T-helper 1 cell treated with Interleukin-12 subunit alpha and Interleukin-12 subunit beta and Interleukin-4 antibody, amounts not matched to agents 30 ng/mL and 1 ng/mL, for 36 hours (primary cell): ENCODE data around the gene GZMM. TPM values are rescaled to one million over a fixed set of nuclear protein-coding genes. Genes with fewer than 3 reads are reported as not detected.

ENCODE experiments used
- intact Hi-C: fragments of 100-400 bp; cut with micrococcal nuclease; formaldehyde crosslinking; loops from one replicate; pipeline ENCODE4 v1.15.1; 2024
- total RNA-seq: library from RNA; stranded (reverse); gene quantifications from 2 replicates; pipeline ENCODE4 v1.2.3, GENCODE V29; 2022

The GZMM gene
- total RNA-seq, 1 donor from 2014 or later, result 84.1 TPM

DNA sequence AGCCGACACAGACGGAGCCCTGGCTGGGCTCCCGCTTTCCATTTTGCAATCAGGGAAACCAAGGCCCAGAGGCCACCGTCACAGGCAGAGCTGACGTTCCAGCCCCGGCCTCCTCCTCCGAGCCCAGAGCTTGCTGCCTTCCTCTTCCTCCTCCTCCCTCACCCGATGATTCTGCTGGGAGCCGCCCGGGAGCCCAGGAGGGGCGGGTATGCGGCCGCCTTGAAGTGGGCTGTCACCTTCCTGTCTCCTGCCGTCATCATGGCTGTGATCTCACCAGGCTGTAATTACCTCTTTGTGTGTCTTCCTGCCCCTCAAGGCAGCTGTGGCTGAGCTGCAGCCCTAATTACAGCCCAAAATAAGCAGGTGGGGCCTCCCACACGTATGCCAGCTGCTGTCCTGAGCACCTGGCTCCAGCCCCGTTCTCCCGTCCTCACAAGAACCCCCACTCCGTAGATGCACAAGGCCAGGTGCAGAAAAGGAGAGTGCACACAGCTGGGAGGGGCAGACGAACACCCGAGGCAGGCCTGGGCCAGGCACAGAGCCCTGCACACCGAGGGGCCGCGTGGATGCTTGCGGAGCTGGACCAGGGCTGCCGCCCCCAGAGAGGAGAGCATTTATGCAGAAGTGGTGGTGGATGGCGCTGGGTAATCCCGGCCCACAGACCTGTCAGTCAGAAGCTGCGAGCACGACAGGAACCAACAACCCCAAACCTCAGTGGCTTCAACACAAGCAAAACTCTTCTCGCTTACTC lies 32.6 kb upstream of the GZMM start:
- intact Hi-C loops, result loop anchor here (1.0 to 5.0 kb wide), 5 partner anchors 20 to 244 kb away; partner anchors contain the start of genes BSG, CDC34 and MIER2

DNA sequence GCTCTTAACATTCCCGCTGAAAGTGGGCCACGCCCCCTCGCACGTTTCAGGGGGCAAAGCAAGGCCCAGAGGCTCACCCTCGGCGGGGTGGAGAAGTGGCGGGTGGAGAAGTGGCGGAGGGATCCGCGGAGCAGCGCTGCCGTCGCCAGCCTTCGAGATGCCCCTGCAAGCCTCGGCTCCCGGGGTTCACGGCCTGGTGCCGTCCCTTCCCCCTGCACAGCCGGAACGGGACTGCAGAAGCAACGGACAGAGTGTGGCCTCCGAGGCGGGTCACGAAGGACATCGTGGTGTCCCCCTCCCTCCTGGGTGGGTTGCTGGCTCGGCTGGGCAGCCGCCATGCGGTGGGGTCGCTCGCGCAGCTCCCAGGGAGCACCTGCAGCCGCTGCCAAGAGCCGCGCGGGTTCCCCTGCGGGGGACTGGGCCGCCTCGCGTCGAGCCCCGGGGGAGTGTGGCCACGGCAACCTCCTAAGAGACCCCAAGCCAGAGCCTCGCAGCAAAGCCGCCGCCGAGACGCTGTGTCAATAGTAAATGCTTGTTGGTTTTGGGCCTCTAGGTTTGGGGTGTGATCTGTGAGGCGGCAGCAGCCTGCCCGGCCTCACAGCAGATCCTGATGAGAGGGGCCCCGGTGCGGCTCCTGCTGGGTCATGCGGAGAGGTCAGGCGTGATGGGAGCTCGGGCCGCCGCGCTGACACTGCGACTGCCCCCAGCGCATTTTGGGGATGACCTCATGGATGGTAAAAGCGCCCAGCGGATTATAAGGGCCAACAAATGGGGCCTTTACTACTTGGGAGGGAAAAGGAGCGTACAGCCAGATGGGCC lies 31.1 kb upstream of the GZMM start:
- intact Hi-C loops, result loop anchor here (5.0 kb wide), 1 partner anchor 170 kb away; the partner anchor contains the start of gene MIER2

DNA sequence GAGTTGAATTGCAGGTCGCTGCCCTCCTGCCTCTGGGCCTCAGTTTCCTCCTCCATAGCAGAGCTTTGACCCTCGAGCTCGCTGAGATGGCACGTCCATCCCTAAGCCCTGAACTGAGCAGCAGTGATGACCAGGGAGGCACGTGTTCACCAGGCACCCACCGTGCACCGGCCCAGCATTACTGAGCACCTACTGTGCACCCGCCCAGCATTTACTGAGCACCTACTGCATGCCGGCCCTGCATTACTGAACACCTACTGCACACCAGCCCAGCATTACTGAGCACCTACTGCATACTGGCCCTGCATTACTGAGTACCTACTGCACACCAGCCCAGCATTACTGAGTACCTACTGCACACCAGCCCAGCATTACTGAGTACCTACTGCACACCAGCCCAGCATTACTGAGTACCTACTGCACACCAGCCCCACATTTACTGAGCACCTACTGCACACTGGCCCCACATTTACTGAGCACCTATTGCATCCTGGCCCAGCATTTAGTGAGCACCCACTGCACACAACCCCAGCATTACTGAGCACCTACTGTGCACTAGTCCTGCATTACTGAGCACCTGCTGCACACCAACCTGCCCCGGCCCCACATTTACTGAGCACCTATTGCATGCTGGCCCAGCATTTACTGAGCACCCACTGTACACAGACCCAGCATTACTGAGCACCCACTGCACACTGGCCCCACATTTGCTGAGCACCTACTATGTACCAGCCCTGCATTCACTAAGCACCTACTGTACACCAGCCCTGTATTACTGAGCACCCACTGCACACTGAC lies 30.3 kb upstream of the GZMM start:
- intact Hi-C loops, result loop anchor here (5.0 kb wide), 1 partner anchor 171 kb away; the partner anchor contains the start of gene MIER2

DNA sequence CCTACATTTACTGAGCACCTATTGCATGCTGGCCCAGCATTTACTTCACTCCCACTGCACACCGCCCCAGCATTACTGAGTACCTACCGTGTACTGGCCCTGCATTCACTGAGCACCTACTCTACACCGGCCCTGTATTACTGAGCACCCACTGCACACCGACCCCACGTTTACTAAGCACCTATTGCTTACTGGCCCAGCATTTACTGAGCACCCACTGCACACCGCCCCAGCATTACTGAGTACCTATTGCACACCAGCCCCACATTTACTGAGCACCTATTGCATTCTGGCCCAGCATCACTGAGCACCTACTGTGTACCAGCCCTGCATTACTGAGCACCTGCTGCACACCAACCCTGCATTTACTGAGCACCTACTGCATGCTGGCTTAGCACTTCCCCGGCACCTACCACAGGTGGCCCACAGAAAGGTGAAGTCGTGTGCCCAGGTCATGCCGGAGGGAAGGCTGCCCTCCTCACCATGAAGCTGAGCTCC lies 29.6 kb upstream of the GZMM start:
- intact Hi-C loops, result loop anchor here (5.0 kb wide), 1 partner anchor 172 kb away; the partner anchor contains the start of gene MIER2

DNA sequence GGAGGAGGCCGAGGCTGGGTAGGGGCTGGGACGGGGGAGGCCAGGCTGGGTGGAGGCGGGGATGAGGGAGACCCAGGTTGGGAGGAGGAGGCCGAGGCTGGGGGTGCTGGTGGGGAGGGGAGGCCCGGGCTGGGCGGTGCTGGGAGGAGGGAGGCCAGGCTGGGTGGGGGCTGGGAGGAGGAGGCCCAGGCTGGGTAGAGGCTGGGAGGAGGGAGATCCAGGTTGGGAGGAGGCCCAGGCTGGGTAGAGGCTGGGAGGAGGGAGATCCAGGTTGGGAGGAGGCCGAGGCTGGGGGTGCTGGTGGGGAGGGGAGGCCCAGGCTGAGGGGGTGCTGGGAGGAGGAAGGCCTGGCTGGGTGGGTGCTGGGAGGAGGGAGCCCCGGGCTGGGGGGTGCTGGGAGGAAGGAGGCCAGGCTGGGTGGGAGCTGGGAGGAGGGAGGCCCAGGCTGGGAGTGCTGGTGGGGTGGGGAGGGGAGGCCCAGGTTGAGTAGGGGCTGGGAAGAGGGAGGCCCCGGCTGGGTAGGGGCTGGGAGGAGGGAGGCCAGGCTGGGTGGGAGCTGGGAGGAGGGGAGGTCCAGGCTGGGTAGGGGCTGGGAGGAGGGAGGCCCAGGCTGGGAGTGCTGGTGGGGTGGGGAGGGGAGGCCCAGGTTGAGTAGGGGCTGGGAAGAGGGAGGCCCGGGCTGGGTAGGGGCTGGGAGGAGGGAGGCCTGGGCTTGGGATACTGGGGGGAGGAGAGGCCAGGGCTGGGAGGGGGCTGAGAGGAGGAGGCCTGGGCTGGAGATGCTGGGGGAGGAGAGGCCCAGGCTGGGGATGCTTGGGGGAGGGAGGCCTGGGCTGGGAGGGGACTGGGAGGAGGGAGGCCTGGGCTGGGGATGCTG lies 25.9 kb upstream of the GZMM start:
- intact Hi-C loops, result no loop called here

GRCh38 chr19:518598-519231 lies 25.1 kb upstream of the GZMM start:
- intact Hi-C loops, result no loop called here

GRCh38 chr19:519449-519865 lies 24.4 kb upstream of the GZMM start:
- intact Hi-C loops, result no loop called here

- intact Hi-C loops, result no loop called here
These were observed 21.1 kb upstream of the GZMM start for GRCh38 chr19:522726-523125.

DNA sequence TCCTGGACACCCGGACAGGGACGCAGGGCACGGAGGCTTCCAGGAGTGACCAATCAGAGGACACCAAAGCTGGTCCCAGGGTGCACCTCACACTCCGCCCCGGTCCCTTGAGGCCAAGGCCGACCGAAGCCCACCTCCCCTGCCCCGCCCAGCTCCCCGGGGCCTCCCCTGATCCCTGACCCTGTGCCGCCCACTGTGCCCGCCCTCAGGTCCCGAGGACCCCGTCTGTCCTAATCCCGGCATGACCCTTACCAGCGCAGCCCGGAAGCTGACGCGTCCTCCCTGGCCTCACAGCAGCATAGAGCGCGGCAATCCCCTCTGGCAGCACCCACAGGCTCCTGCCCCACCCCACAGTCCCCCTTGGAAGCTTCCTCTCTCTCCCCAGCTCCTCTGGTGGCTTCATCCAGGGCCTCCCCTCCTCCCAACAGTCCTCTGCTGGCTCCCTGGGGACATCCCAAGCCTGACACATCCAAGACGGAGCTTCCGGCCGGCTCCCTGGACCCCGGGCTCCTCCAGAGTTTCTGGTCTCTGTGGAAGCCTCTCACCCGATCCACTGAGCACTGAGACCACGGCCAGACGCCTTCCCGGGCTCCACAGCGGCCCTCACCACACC lies 19.7 kb upstream of the GZMM start:
- intact Hi-C loops, result no loop called here

GRCh38 chr19:525029-525428 lies 18.8 kb upstream of the GZMM start:
- intact Hi-C loops, result no loop called here

GRCh38 chr19:525857-526419 lies 17.9 kb upstream of the GZMM start:
- intact Hi-C loops, result no loop called here

DNA sequence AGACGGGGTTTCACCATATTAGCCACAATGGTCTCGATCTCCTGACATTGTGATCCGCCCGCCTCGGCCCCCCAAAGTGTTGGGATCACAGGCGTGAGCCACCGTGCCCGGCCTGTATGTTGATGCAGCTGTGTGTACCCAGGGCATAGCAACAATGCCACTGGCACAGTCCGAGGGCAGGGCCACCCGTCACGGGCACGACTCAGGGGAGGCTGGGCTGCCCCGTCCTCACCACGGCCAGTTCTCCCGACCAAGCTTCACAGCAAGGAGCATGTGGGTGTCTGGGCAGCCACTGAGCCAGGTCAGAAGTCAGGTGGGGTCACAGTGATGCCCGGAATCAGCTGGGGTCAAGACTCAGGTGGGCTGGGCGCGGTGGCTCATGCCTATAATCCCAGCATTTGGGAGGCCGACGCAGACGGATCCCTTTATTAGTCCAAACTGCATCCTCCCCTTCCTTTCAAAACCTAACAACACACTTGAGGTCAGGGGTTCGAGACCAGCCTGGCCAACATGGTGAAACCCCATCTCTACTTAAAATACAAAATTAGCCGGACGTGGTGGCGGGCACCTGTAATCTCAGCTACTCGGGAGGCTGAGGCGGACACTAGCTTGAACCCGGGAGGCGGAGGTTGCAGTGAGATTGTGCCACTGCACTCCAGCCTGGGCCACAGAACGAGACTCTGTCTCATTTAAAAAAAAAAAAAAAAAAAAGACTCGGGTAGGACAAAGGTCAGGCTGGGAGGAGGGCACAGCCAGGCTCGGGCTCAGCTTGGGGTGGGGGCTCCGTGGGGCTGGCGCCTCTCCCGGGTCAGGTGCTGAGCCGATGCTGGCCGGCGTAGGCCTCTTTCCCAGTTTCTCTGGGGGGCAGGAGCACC lies 13.5 kb upstream of the GZMM start:
- intact Hi-C loops, result loop anchor here (1.0 to 5.0 kb wide), 5 partner anchors 19 to 102 kb away; partner anchors contain the start of genes BSG, POLRMT and TPGS1

GRCh38 chr19:531009-531752 lies 12.7 kb upstream of the GZMM start:
- intact Hi-C loops, result loop anchor here (1.0 to 5.0 kb wide), 5 partner anchors 20 to 101 kb away; partner anchors contain the start of genes BSG, POLRMT and TPGS1

DNA sequence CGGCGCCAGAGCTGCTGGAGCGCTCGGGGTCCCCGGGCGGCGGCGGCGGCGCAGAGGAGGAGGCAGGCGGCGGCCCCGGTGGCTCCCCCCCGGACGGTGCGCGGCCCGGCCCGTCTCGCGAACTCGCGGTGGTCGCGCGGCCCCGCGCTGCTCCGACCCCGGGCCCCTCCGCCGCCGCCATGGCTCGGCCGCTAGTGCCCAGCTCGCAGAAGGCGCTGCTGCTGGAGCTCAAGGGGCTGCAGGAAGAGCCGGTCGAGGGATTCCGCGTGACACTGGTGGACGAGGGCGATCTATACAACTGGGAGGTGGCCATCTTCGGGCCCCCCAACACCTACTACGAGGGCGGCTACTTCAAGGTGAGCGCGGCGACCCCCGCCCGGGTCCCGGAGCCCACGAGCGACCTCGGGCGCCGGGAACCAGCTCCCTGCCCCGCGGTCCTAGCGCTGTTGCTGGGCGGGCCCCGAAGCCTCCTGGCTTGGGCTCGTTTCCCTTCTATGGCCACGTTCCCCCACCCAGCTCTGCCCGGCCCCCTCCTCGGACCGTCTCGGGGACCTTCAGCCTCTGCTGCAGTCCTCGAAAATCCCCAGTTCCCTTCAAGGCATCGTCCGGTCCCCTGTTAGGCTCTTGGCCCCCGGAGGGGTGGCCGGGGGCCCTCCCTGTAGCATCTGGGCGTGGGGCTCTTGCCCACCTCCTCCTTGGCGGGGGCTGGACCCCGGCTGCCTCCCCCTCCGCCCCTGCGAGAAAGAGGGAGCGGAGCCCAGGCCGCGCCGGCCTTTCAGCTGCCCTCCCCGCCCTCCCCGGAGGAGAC lies 11.9 kb upstream of the GZMM start, which contains the start of gene CDC34:
CDC34 (plus strand) TSS at position 8 of the 808 bp plus-strand sequence; CDS start at position 180, 172 bp downstream.
- intact Hi-C loops, result loop anchor here (1.0 to 5.0 kb wide), 7 partner anchors 11 to 131 kb away; partner anchors contain the start of genes BSG, POLRMT, RNF126 and TPGS1

- intact Hi-C loops, result loop anchor here (1.0 to 5.0 kb wide), 3 partner anchors 11 to 130 kb away; partner anchors contain the start of genes POLRMT and RNF126
These were observed 11.1 kb upstream of the GZMM start for GRCh38 chr19:532561-533363.
